HG03060 (cell line): ENCODE measurements around the gene KCNQ1.

Source experiments
- ATAC-seq: cut with Tn5 transposase; IDR thresholded peaks from one replicate; pipeline ENCODE4 v1.9.1; 2021; ENCODE audit warnings: low read depth, moderate number of reproducible peaks; ENCODE audit not compliant: unreplicated experiment

Gene KCNQ1

GRCh38 chr11:2825261-2825888 is 380.6 kb downstream of the KCNQ1 start:
- ATAC-seq = no peak

GRCh38 chr11:2825889-2826678 is 381.3 kb downstream of the KCNQ1 start:
- ATAC-seq = no peak

- no peak for ATAC-seq
These were observed 381.9 kb downstream of the KCNQ1 start for GRCh38 chr11:2826679-2827056.

GRCh38 chr11:2827256-2827655 is 382.4 kb downstream of the KCNQ1 start:
- no peak for ATAC-seq

- no peak for ATAC-seq
These were observed 383.0 kb downstream of the KCNQ1 start for GRCh38 chr11:2827792-2828191.

- ATAC-seq = no peak
These were observed 383.9 kb downstream of the KCNQ1 start for GRCh38 chr11:2828585-2829330.

- no peak for ATAC-seq
These were observed 385.4 kb downstream of the KCNQ1 start for GRCh38 chr11:2830030-2830812.

GRCh38 chr11:2830886-2831285 is 386.1 kb downstream of the KCNQ1 start:
- no peak for ATAC-seq

- ATAC-seq = no peak
These were observed 387.1 kb downstream of the KCNQ1 start for GRCh38 chr11:2831781-2832532.

GRCh38 chr11:2832533-2833020 is 387.8 kb downstream of the KCNQ1 start:
- ATAC-seq = no peak

GRCh38 chr11:2833051-2833715 is 388.4 kb downstream of the KCNQ1 start:
- ATAC-seq = no peak

- no peak for ATAC-seq
These were observed 389.1 kb downstream of the KCNQ1 start for GRCh38 chr11:2833716-2834502.

- no peak for ATAC-seq
These were observed 389.9 kb downstream of the KCNQ1 start for GRCh38 chr11:2834503-2835273.

- ATAC-seq = no peak
These were observed 390.5 kb downstream of the KCNQ1 start for GRCh38 chr11:2835296-2835695.

- ATAC-seq = no peak
These were observed 390.9 kb downstream of the KCNQ1 start for GRCh38 chr11:2835751-2836150.

- no peak for ATAC-seq
These were observed 391.7 kb downstream of the KCNQ1 start for GRCh38 chr11:2836315-2837095.

GRCh38 chr11:2837096-2837601 is 392.3 kb downstream of the KCNQ1 start:
- no peak for ATAC-seq
